Right kidney (tissue), 9 donors: ENCODE results near the gene SRY.
"Not testable (repeated sequence)": the region's sequence is repeated elsewhere in the genome, so short reads cannot be mapped to it uniquely, and the experiment has no call there.

Source experiments
- DNase-seq: peaks from one replicate; pipeline ENCODE4 v3.0.0-alpha.2; 2016
- long read RNA-seq, 8 donors: transcript quantifications; one replicate each; lab custom pipeline, GENCODE V29; 2026

SRY gene
- long read RNA-seq, donor 1 = 0 reads
- long read RNA-seq, donor 2, partial matches to known transcripts = 0 of 2 reads
- long read RNA-seq, donor 2, other reads (novel, unspliced or antisense) = 0 of 2 reads
- long read RNA-seq, donor 3 = 0 reads
- long read RNA-seq, donor 4, partial matches to known transcripts = 0 of 1 reads
- long read RNA-seq, donor 4, other reads (novel, unspliced or antisense) = 0 of 1 reads
- long read RNA-seq, donor 5 = 0 reads
- long read RNA-seq, donor 6 = 0 reads
- long read RNA-seq, donor 7 = 0 reads
- long read RNA-seq, donor 8 = 0 reads

GRCh38 chrY:2787600-2787999, at the start of gene SRY:
SRY (minus strand) TSS chrY:2787682; CDS start chrY:2787603, 79 bp downstream.
- no peak for DNase-seq

DNA sequence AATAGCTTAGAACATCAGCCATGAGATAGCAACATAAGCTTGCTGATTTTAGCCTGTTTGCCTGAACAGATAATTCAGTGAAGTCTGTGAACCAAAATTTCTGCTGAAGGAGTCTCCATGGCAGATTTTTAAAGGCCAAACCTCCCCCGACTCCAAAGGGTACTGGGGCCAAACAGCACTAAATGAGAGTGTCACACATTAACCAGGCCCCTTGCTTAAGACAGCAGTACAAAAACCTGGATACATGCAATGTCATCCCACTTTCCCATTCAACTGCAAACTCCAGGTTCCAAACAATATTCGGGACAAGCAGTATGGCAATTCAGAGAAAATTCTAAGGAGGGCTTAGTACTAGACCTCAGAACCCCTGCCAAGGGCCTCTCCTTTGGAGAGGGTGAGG, 49.6 kb upstream of the SRY start:
- DNase-seq = no peak

DNA sequence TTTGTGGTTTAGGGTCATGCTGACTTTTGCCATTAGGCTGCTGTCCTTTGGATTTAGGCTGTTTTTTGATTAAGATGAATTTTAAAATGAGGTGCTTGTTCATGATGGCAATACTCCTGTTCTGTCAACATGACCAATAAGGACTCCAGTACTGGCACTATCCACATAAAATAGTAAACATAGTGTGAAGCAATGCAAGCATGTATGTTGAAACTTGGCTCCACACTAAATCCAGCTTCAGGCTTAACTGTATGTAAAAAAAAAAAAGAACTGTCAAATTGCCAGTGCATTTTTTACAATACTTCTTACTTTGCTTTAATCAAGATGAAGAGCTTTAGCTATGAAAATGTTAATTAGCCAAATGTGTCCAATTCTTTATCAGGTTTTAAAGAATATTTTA, 47.7 kb upstream of the SRY start:
- no peak for DNase-seq

DNA sequence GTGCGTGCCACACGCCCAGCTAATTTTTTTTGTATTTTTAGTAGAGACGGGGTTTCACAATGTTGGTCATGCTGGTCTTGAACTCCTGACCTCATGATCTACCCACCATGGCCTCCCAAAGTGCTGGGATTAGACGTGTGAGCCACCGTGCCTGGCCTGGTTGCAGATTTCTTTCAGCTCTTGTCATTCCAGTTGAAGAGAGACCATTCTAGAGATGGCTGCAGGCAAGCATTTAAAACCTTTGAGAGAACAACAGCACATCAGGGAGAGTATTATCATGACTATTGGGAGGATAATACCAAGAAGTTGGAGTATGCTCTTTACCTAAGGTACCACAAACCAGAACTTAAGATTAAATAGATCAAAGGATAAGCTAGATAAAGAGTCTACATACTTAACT, 41.0 kb upstream of the SRY start:
- DNase-seq = no peak

GRCh38 chrY:2824471-2824870, 37.0 kb upstream of the SRY start:
- DNase-seq = no peak

DNA sequence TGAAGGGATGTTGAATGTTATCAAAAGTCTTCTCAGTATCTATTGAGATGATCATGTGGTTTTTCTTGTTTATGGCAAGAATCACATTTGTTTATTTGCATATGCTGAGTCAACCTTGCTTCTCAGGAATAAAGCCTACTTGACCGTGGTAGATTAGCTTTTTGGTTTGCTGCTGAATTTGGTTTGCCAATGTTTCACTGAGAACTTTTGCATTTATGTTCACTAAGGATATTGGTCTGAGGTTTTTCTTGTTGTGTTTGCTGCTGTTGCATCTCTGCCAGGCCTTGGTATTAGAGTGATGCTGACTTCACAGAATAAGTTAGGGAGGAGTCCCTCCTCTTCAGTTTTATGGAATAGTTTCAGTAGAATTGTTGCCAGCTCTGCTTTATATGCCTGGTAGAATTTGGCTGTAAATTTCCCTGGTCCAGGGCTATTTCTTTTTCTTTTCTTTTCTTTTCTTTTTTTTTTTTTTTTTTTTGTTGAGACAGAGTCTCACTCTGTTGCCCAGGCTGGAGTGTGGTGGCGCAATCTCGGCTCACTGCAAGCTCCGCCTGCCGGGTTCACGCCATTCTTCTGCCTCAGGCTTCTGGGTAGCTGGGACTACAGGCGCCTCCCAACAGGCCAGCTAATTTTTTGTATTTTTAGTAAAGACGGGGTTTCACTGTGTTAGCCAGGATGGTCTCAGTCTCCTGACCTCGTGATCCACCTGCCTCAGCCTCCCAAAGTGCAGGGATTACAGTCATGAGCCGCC, 29.8 kb upstream of the SRY start:
- not testable (repeated sequence) for DNase-seq

DNA sequence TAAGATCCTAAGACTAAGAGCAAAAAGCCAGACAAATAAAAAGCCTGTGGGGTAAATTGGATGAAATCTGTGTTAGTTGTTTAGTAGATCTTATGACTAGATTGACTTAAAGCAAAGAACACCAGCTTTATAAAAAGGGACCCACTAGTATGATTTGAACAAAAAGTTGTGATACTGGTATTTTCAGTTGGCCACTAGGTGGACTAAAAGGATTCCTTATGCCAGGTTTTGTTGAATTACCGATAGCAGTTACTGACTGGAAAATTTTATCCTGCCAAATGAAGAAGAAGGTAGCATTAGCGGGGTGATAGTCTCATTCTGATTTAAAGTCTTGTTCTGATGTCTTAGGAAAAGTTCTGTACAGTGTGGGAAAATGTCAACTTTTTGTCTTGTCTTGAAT, 12.8 kb upstream of the SRY start:
- no peak for DNase-seq

GRCh38 chrY:2797991-2798390, 10.5 kb upstream of the SRY start:
- DNase-seq = no peak

- DNase-seq = no peak
These were observed 9.6 kb upstream of the SRY start for GRCh38 chrY:2796977-2797523.

GRCh38 chrY:2789756-2790155, 2.3 kb upstream of the SRY start:
- DNase-seq = no peak

DNA sequence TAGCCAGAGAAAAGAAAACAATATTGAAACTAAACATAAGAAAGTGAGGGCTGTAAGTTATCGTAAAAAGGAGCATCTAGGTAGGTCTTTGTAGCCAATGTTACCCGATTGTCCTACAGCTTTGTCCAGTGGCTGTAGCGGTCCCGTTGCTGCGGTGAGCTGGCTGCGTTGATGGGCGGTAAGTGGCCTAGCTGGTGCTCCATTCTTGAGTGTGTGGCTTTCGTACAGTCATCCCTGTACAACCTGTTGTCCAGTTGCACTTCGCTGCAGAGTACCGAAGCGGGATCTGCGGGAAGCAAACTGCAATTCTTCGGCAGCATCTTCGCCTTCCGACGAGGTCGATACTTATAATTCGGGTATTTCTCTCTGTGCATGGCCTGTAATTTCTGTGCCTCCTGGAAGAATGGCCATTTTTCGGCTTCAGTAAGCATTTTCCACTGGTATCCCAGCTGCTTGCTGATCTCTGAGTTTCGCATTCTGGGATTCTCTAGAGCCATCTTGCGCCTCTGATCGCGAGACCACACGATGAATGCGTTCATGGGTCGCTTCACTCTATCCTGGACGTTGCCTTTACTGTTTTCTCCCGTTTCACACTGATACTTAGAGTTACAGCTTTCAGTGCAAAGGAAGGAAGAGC, 488 bp downstream of the SRY start:
- DNase-seq = peak; percentile 38
